Chondrocyte (in vitro differentiated cells): ENCODE data around the gene DENND4C. TPM values are rescaled to one million over a fixed set of nuclear protein-coding genes. Genes with fewer than 3 reads are reported as not detected.
"Not testable (repeated sequence)": the region's sequence is repeated elsewhere in the genome, so short reads cannot be mapped to it uniquely, and the experiment has no call there.

Source experiments
- DNase-seq: peaks from one replicate; pipeline ENCODE4 v3.0.0; 2021; ENCODE audit warnings: mixed read lengths, low spot score
- H3K27ac Mint-ChIP-seq: one replicate; pipeline ENCODE4 v1.8.0; 2021; ENCODE audit warnings: mild to moderate bottlenecking, moderate library complexity, mixed read lengths; ENCODE audit not compliant: unreplicated experiment
- H3K27me3 Mint-ChIP-seq: 2 replicates; pipeline ENCODE4 v1.8.0; 2021; ENCODE audit warnings: low read depth, mixed read lengths
- H3K36me3 Mint-ChIP-seq: 2 replicates; pipeline ENCODE4 v1.8.0; 2021; ENCODE audit warnings: low read depth, mixed read lengths
- H3K4me1 Mint-ChIP-seq: 2 replicates; pipeline ENCODE4 v1.8.0; 2021; ENCODE audit warnings: low read depth, mild to moderate bottlenecking, mixed read lengths
- H3K4me3 Mint-ChIP-seq: one replicate; pipeline ENCODE4 v1.8.0; 2021; ENCODE audit warnings: mild to moderate bottlenecking, moderate library complexity, mixed read lengths; ENCODE audit not compliant: unreplicated experiment
- H3K9me3 Mint-ChIP-seq: 2 replicates; pipeline ENCODE4 v1.8.0; 2021; ENCODE audit warnings: low read depth, mixed read lengths
- CTCF ChIP-seq: fragments of 200-600 bp; sonication (generic); IDR thresholded peaks from 2 replicates; pipeline ENCODE4 v1.5.0; 2021; ENCODE audit warnings: antibody characterized with exemption, mild to moderate bottlenecking, moderate library complexity
- total RNA-seq: library from RNA; stranded (reverse); gene quantifications from 3 replicates; pipeline ENCODE4 v1.2.1, GENCODE V29; 2021

DENND4C gene
- total RNA-seq, 1 donor from 2014 or later = 27.0 TPM

DNA sequence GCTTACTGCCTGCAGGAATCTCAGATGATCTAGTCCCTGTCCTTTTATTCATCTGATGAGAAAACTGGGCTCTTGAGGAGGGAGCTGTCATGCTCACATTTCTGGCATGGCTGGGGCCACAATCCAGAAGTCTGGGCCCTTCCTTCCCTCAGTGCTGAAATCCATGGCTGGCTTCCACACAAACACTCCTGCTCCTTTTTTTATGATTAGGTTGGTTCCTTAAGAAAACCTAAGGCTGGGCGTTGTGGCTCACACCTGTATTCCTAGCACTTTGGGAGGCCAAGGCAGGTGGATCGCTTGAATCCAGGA is 179.7 kb downstream of the DENND4C start:
- no peak for TF ChIP-seq CTCF
- Mint-ChIP-seq H3K9me3 (no peaks in the 10 kb centered on the region), H3K4me1 (peaks cover 9% of the 10 kb centered on the region), H3K27me3 (no peaks in the 10 kb centered on the region), H3K4me3 (no peak overlapping the region), H3K27ac (no peak overlapping the region), H3K36me3 (no peaks in the 10 kb centered on the region)
- no peak for DNase-seq

DNA sequence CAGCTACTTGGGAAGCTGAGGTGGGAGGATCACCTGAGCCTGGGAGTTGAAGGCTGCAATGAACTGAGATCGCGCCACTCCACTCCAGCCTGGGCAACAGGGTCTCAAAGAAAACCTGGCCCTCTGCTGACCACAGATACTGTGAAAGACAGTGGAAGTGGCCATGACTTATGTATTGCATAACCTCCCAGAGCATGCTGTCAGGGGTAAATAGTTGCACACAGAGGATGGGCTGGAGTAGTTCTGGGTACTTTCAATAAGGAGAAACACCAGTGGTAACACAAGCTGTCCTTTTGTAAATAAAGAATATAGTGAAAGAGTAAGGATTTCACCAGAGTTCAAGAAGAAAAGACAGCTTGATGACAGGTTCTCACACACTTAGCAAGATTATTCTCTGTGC is 180.1 kb downstream of the DENND4C start:
- no peak overlapping the region for H3K27ac Mint-ChIP-seq
- H3K27me3 Mint-ChIP-seq = no peaks in the 10 kb centered on the region
- no peak for TF ChIP-seq CTCF
- peaks cover 9% of the 10 kb centered on the region for H3K4me1 Mint-ChIP-seq
- no peak overlapping the region for H3K4me3 Mint-ChIP-seq
- H3K9me3 Mint-ChIP-seq = no peaks in the 10 kb centered on the region
- no peaks in the 10 kb centered on the region for H3K36me3 Mint-ChIP-seq
- DNase-seq = no peak

DNA sequence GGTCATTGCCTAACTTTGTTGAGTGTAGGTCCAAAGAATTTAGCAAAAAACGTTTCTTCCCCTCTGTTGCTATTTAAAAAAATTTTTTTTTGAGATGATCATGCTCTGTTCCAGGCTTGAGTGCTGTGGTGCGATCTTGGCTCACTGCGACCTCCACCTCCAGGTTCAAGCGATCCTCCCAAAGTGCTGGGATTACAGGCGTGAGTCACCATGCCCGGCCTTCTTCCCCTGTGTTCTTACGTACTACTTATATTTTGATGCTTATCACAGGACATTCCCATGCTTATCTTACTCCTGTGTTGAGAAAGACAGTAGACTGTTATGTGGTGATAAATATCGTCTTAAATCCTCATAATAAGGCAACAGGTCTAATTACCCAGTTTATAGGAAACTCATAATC is 180.8 kb downstream of the DENND4C start:
- no peaks in the 10 kb centered on the region for H3K27me3 Mint-ChIP-seq
- H3K9me3 Mint-ChIP-seq = no peaks in the 10 kb centered on the region
- no peaks in the 10 kb centered on the region for H3K36me3 Mint-ChIP-seq
- DNase-seq = no peak
- H3K4me3 Mint-ChIP-seq = no peak overlapping the region
- no peak for TF ChIP-seq CTCF
- H3K27ac Mint-ChIP-seq = no peak overlapping the region
- peaks cover 9% of the 10 kb centered on the region for H3K4me1 Mint-ChIP-seq

DNA sequence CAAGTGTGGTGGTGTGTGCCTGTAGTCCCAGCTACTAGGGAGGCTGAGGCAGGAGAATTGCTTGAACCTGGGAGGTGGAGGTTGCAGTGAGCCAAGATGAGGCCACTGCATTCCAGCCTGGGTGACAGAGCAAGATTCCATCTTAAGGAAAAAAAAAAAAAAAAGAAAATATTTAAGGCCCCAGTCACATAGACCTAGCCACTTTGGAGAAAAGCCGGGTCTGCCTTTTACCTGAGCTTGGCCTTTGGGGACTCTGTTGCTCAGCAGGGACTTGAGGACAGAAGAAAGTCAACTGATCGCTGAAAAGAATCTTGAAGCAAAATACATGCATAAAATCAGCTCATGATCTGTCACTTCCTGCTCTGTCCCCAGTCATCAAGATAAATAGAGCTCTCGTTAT is 183.0 kb downstream of the DENND4C start:
- H3K27me3 Mint-ChIP-seq, DNase-seq, H3K4me1 Mint-ChIP-seq, H3K9me3 Mint-ChIP-seq, H3K27ac Mint-ChIP-seq, H3K4me3 Mint-ChIP-seq, H3K36me3 Mint-ChIP-seq: not testable (repeated sequence)

DNA sequence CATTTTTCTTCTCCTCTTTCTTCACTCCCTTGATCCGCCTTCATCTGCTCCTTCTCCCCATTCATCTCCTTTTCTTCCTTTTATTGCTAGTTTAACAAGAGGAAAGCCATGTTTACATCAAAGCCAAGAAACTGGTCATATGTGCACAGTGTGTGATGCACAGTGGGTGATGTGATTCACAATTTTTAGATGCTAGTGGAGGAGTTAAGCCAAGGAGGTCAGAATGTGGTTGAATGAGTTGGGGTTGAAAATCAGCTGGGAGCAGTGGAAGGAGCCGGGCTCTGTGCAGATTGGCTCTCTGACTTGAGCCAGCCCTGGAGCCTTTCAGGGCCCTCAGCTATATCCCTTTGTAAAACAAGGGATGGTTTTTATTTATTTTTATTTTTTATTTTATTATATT is 185.7 kb downstream of the DENND4C start:
- Mint-ChIP-seq H3K27ac (no peak overlapping the region), H3K4me1 (no peaks in the 10 kb centered on the region), H3K36me3 (no peaks in the 10 kb centered on the region), H3K4me3 (no peak overlapping the region), H3K9me3 (peaks cover 4% of the 10 kb centered on the region), H3K27me3 (no peaks in the 10 kb centered on the region)
- DNase-seq = no peak
- no peak for TF ChIP-seq CTCF

- DNase-seq = no peak
- no peaks in the 10 kb centered on the region for H3K27me3 Mint-ChIP-seq
- peaks cover 4% of the 10 kb centered on the region for H3K9me3 Mint-ChIP-seq
- peaks cover 11% of the 10 kb centered on the region for H3K4me1 Mint-ChIP-seq
- no peaks in the 10 kb centered on the region for H3K36me3 Mint-ChIP-seq
- H3K27ac Mint-ChIP-seq = no peak overlapping the region
- H3K4me3 Mint-ChIP-seq = no peak overlapping the region
- no peak for TF ChIP-seq CTCF
These were observed 190.4 kb downstream of the DENND4C start for GRCh38 chr9:19420877-19421276.

Other genes starting within 250 kb of the DENND4C start
- 0.17 TPM in 1 of 3 replicates, not detected in the others for gene SAXO1, start 197.5 kb upstream of the DENND4C start, total RNA-seq
- gene RRAGA, start 181.3 kb upstream of the DENND4C start, total RNA-seq = 98.3 to 107 TPM (median 104 TPM) in 3 replicates
- 6.1 to 10.2 TPM (median 7.6 TPM) in 3 replicates for gene HAUS6, start 127.8 kb upstream of the DENND4C start, total RNA-seq
- 20.0 to 78.4 TPM (median 71.9 TPM) in 3 replicates for gene PLIN2, start 103.2 kb upstream of the DENND4C start, total RNA-seq
- 1,291 to 1,481 TPM (median 1,330 TPM) in 3 replicates for gene RPS6, start 149.5 kb downstream of the DENND4C start, total RNA-seq
- 0.48 to 0.79 TPM (median 0.65 TPM) in 3 replicates for gene ACER2, start 178.3 kb downstream of the DENND4C start, total RNA-seq